Upper lobe of left lung (tissue), 4 donors: ENCODE measurements around the gene SACM1L.

Experiments
- POLR2A ChIP-seq, 4 donors: fragments of 450-650 bp; IDR thresholded peaks; one replicate each; pipeline ENCODE4 v1.5.1; 2016 to 2017; ENCODE audit warnings: antibody characterized with exemption in 4 of 4, mild to moderate bottlenecking in 2 of 4
- TF ChIP-seq, protein P1 (sequence below), 6 experiments: fragments of 450-650 bp in 4 of 6; fragments of 200-600 bp in 2 of 6; sonication (generic) in 2 of 6; IDR thresholded peaks; one replicate each; pipeline ENCODE4 v1.5.1; 2016 to 2019; ENCODE audit warnings: antibody characterized with exemption in 6 of 6

DNA sequence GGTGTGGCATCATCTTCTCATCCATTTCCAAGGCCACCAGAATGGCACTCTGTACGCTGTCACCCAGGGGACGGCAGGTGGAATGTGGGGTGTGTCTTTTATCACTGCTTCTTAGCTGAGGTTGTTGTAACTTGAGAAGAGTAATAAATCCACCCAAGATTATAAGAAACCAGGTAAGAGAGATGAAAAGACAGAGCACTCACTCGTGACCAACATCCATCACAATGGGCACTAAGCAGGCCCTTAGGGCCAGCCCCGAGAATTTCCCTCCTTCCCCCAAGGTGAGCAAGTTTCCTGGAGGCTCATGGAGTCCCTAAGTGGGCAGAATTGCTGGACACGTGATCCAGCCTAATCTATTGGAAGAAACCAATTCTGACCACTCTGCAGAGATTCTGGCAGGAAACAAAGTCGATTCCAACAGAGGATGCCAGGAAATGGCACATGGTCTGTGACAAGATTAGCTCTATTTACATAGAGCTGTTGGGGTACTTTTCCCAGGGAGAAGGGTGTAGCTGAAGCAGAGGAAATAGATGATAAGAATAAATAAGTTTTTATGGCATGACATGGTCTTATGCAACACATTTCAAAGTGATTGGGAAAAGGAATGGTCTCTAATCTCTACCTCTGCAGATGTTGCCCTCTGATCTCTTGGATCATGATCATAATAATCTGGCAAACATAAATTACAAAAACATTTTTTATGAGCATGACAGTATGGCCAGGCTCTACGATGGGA, 84.7 kb downstream of the SACM1L start:
- TF ChIP-seq, protein P1, sequence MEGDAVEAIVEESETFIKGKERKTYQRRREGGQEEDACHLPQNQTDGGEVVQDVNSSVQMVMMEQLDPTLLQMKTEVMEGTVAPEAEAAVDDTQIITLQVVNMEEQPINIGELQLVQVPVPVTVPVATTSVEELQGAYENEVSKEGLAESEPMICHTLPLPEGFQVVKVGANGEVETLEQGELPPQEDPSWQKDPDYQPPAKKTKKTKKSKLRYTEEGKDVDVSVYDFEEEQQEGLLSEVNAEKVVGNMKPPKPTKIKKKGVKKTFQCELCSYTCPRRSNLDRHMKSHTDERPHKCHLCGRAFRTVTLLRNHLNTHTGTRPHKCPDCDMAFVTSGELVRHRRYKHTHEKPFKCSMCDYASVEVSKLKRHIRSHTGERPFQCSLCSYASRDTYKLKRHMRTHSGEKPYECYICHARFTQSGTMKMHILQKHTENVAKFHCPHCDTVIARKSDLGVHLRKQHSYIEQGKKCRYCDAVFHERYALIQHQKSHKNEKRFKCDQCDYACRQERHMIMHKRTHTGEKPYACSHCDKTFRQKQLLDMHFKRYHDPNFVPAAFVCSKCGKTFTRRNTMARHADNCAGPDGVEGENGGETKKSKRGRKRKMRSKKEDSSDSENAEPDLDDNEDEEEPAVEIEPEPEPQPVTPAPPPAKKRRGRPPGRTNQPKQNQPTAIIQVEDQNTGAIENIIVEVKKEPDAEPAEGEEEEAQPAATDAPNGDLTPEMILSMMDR (IDR thresholded peaks at IDR 0.05) = no peak
- no peak for TF ChIP-seq POLR2A (IDR thresholded peaks at IDR 0.05)
